Hematopoietic multipotent progenitor cell (in vitro differentiated cells): ENCODE data around the gene FLNC. TPM values are rescaled to one million over a fixed set of nuclear protein-coding genes. Genes with fewer than 3 reads are reported as not detected.

Experiments
- DNase-seq, 3 donors: peaks; one replicate each; pipeline ENCODE4 v3.0.0-alpha.2; 2011 to 2015; ENCODE audit warnings: low read depth in 2 of 3, low spot score in 2 of 3
- total RNA-seq: library from RNA; depleted of rRNA; stranded (reverse); fragments of >200 nt; gene quantifications from one replicate; pipeline ENCODE4 v1.2.3, GENCODE V29; 2012

FLNC gene
- total RNA-seq, 1 donor: 0.27 TPM

DNA sequence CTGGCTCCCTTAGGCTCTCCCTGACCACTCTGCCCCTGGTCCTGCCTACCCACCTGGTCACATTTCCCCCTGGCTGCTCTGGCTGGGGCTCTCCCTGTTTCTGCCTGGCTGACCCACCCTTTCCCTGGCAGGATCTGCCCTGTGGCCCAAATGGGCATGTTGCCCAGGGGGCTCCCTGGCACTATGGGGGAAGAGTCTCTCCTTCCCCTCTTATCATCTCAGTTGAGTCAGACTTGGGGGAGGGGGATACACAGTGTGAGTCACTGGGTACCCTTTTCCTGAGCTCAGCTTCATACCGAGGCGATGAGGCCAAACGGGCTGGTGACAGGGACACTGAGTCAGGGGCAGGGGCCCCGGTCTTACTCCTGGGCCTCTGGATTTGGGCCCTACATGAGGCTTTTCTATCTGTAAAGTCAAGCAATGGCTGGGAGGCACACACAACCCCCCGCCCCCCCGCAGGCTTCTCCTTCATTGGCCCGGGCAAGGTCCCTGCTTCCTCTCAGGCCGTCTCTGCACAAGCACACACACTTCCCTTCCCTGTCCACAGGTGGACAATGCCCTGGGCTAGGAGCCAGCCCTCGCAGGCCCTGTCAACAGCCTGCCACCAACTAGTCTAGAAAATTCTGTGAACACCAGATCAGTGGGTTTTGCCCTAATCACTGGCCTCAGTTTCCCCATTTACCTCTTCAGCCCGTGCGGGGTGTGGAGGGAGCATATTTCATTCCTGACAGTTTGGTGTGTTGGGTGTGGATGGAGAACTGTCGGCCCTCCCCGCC, 627 bp upstream of the FLNC start:
- DNase-seq: no peak

DNA sequence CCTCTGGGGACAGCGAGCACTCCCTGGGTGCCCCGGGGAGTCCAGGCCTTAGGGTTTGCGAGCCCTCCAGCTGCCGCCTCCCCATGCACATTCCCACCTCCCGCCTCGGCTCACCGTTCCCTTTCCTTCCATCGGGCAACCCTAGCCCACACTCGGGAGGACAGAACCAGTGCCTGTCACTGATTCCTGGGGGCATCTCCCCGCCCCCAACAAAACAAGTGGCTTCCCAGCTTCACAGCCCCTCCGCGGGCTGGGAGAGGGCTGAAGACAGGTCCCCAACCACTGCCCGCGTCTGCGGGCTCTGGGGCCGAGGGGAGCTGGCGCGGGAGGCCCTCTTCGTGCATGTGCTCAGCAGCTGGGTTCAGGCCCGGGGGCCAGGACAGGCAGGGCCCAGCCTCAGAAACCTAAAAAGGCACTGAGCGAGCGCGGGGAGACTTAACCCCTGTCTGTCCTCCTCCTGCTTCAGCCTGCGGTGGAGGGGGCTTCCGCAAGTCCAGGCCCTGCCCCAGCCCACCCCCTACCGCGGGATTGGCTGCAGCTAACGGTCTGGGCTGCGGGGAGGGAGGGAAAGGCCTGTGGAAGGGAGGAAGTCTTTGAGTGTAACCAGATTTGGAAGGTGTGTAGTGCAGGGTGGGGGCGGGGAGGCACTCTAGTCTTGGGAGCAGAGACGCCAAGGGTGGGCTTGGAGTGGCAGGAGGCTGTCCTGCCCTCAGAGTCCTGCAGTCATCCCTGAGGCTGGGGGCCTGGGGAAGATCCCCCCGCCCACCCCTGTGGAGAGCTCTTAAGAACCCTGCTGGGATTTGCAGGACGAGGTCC, 1.2 kb downstream of the FLNC start:
- DNase-seq: peak in 1 of 3 donors; percentile 29

DNA sequence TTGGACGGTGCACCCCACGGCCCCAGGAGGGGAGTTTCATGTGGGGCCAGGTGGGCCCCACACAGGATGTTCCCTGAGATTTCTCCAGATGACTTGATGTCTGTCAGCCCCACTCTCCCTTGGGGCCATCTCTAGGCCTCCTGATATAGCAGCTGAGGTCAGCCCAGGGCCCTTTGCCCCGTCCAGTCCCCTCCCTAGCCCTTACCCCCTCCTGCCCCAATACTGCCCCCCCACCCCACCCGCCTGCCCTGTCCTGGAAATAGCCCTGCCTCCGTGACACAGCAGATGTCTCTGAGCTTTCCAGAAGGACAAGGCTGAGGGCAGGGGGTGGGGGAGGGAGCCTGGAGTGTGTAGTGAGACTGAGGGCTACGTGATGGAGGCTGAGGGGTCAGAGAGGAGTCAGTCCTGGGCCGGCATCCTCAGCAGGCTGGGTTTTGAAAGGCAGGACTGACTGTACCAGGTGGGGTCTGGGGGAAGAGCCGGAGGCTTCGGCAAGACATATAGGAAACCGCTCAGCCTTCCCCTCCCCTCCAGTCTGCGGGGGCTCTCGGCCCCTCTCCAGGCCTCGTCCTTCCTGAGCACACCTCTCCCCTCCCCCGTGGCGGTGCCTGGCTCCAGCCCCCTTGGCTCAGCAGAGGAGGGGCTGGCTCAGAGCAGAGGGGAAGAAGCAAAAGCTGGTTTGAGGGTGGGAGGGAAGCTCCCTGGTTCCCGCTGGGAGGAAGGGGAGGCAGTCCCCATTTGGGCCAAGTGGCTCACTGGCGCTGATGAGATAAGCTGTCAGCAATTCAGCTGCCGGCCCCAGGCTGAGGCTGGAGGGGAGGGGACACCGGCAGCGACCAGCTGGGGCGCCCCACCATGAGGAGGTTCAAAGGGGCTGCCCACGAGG, 2.0 kb downstream of the FLNC start:
- DNase-seq: peak in 1 of 3 donors; percentile 10

DNA sequence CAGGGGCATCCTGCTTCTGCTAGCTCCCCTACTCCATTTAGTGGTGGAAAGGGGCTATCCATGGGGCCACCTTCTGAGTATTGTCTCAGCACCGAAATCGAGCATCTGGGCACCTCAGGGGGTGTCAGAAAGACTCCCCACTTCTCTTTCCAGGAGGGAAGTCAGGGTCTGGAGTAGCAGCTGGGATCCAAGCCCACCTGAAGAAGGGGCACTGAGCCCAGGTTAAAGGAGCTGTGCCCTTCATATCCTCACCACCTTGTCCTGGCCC, 2.6 kb downstream of the FLNC start:
- DNase-seq: no peak

DNA sequence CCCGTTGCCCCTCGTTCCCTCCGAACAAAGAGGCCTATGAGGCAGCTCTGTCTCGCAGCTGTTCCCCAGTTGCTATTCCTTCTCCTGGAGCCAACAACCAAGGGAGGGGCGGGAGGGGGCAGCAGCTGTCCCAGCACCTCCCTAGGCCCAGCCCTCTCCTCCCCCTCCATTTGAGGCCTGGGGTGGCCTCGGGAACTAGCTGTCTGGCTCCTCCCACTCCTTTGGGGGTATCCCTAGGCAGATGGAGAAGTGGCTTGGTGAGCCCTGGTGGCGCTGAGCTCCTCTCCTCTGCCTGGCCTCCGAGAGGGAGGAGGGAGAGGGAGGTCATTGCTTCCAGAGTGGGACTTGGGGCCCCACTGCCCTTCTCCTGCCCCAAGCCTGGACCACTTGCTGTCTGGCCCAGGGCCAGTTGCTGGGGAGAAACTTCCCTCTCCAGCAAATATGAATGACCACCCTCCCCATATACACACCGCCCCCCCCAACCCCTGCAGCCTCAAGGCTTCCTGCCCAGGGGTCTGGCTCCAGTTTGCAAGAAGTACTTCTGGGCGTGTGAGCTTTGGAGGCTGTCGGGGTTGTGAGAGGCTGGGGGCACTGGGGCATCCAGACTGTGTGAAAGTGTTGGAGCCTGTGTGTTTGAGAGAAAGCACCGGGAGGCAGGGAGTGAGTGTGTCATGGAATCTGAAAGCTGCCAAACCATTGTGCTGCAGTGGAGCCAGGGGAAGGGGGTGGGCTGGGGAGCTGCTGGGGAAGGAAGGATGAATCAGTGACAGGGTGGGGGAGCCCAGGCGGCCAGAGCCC, 3.1 kb downstream of the FLNC start:
- peak in 1 of 3 donors; percentile 56 for DNase-seq

DNA sequence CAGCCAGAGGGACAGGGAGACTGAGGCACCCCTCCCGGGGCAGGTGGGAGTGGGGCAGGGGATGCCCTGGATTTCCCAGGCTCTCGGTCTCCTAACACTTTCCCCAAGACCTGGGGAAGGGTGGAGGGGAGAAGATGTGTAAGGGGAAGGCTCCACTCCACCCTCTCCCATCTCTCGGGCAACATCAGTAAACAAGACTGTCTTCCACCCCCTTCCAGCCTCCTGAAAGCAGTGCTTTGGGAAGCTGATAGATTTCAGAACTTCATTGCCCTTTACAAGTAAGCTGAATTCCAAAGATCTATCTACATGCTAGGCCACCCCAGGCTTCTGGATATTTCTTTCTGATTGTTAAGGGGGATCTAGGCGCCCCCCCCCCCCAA, 3.7 kb downstream of the FLNC start:
- no peak for DNase-seq

DNA sequence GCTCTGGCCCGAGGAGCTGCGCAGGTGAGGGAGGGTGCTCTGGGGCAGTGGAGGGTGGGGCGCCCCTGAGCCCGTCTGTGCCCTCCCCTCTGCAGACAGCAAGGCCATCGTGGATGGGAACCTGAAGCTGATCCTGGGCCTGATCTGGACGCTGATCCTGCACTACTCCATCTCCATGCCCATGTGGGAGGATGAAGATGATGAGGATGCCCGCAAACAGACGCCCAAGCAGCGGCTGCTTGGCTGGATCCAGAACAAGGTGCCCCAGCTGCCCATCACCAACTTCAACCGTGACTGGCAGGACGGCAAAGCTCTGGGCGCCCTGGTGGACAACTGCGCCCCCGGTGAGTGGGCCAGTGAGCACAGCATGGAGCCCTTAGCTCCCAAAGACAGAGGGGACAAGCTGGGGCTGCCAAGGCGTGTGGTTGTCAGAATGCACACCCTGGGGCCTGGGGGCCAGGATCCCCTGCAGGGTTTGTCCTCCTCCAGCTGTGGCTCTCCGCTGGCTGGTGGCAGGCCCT, 5.1 kb downstream of the FLNC start:
- DNase-seq: no peak

DNA sequence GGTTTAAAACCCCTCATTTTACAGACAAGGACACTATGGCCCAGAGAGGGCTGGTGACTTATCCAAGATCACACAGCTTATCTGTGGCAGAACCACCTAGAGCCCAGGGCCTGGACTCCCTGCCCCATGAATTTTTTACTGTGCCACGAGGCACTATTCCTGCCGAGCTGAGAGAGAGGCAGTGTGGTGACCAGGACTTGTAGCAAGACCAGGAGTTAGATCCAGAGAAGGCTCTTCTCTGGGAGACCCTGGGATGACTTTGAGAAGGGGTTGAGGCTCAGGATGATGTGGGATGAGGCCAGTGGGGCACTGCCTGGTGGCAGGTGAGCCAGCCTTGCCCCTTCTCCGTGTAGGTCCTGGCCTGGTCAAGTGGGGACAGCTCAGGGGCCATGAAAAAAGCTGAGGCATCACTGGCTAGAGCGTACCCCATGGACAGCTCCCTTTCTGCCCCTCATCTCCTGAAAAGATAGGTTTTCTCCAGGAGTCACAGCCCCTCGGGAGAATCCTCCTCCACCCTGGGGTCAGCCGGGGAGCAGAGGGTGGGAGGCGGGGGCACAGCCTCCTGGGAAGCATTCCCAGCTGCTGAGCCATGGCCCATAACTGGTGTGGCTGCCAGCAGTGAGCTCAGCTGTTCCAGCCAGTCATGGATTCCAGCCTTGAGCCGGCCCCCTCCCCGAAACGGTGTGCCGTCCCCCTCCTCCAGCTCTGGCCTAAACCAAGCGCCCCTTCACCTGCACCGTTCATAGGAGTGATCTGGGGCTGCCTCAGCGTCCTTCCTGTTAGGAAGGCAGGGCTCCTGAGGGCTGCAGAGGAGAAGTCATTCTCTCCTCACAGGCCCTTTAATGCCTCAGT, 5.8 kb downstream of the FLNC start:
- DNase-seq: no peak

DNA sequence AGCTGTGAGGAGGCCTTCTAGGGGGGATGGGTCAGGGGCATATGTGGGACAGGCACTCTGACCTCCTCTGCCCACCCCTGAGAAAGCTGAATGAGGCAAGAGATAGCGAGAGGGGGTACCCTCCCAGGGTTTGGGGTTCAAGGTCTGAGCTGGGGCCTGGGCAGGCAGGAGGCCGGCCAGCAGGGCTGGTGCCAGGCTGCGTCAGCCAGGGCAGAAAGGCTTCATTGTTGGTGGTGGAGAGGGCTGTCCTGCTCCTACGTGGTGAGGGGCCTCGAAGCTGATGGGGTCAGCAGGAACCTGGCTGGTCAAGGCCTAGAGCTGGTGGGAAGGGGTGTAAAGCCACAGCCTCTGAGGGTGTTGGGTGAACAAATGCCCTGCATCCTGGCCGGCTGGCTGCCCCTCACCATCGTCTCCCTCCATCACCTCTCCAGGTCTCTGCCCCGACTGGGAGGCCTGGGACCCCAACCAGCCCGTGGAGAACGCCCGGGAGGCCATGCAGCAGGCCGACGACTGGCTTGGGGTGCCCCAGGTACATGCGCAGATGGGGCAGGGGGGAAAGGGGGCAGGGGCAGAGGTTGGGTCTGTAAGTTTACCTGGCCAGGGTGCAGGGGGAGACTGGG, 6.6 kb downstream of the FLNC start:
- no peak for DNase-seq

DNA sequence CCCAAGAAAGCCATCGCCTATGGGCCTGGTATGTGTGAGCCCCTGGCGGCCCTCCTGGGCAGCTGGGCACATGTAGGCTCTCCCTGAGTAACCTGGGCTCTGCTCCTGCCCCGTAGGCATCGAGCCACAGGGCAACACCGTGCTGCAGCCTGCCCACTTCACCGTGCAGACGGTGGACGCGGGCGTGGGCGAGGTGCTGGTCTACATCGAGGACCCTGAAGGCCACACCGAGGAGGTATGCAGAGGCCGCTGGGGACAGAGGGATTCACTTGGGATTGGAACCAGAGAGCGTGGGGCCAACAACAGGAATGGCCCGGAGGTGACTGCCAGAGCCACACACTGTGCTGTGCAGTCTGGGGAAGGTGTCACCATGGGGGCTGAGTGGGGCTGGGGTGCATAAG, 7.3 kb downstream of the FLNC start:
- no peak for DNase-seq

DNA sequence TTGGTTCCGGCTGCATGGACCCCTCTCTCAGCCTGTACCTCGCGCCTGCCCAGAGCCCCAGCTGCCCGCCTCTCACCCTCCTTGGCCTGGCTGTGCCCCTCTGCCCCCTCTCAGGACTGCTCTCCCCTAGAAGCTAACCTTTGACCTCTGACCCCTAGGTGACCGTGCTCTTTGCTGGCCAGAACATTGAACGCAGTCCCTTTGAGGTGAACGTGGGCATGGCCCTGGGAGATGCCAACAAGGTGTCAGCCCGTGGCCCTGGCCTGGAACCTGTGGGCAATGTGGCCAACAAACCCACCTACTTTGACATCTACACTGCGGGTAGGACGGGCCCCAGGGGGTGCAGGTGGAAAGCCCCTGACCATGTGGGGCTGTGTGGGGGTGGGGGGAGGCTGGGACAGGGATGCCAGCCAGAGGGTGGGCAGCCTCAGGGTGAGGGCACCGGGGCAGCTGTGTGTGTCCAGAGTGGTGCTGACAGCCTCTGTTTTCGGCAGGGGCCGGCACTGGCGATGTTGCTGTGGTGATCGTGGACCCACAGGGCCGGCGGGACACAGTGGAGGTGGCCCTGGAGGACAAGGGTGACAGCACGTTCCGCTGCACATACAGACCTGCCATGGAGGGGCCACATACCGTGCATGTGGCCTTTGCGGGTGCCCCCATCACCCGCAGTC, 8.0 kb downstream of the FLNC start:
- DNase-seq: no peak

DNA sequence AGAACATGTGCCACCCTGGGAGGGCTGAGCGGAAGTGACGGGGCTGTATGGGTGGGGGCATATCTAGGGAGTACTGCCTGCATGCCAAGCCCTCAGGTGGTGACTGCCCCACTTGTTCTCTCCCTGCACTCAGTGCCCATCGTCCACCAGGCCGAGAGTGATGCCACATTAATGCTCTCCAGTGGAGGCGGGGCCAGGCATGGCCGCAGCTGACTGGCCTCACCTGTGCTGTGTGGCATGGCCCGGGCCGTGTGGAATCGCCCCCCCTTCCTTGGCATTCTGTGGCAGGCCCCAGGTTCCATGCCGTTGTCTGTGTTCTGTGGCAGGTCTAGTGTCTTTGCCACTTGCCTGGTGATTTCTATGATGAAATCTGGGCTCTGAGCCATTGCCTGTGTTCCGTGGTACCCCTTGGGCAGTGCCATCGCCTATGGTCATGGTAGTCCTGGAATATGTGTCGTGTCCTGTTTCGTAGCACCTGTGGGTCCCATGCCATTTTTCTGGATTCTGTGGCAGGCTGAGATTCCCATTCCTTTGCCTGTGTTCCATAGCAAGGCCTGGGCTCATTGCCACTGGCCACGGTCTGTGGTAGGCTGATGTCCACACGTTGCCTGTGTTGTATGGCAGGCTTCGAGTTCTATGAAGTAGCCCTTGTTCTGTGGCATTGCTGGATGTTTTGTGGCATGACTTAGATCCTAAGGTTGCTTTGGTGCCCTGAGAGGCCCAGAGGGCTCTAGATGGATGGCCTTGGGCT, 8.9 kb downstream of the FLNC start:
- no peak for DNase-seq

DNA sequence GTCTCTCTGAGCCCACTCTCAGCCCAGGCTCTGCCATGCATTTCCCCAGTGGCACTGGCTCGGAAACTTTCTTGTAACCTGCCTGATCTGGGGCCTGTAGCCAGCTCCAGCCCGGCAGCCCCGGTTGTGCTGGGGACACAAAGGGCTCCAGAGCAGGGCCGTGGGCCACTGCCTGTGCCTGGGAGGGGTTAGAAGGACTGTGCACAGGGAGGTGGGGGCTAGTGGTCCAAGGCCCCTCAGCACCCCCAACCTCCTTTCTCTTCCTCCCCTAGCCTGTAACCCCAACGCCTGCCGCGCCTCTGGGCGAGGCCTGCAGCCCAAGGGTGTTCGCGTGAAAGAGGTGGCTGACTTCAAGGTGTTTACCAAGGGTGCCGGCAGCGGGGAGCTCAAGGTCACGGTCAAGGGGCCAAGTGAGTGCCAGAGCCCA, 9.6 kb downstream of the FLNC start:
- DNase-seq: no peak

DNA sequence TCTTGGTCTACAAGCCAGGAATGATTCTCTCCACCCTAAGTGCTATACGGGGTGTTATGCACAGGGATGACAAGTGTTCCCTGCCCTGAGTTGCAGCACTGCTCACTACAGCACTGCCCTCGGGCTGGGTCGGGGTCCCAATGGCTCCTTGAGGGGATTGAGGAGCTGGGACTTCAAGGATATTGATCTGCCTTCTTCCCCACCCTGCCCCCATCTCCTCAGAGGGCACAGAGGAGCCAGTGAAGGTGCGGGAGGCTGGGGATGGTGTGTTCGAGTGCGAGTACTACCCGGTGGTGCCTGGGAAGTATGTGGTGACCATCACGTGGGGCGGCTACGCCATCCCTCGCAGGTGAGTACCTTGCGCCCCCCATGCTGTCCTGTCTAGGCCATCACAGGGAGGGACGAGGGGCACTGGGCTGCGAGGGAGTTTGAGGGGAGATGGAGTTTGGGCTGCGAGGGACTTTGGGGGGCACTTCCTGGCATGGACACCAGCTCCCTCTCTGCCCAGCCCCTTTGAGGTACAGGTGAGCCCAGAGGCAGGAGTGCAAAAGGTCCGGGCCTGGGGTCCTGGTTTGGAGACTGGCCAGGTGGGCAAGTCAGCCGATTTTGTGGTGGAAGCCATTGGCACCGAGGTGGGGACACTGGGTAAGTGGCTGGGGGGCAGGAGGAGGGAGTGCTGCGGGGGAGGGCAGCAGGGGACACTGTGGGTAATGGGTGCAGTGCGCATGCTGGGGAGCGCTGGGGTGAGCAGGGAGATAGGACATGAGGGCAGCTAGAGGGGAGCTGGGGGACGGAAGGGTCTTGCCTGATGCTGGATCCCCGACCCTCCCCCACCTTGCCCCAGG, 10.3 kb downstream of the FLNC start:
- no peak for DNase-seq

DNA sequence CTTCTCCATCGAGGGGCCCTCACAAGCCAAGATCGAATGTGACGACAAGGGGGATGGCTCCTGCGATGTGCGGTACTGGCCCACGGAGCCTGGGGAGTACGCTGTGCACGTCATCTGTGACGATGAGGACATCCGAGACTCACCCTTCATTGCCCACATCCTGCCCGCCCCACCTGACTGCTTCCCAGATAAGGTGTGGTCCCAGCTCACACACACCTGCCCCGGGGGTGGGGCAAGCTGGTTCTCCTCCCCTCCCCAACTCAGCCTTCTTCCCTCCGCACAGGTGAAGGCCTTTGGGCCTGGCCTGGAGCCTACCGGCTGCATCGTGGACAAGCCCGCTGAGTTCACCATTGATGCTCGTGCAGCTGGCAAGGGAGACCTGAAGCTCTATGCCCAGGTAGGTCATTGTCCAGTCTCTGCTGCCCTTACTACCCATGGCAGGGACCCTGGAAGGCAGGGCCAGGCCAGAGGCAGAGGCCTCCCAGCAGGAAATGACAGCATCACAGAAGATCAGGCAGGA, 11.0 kb downstream of the FLNC start:
- DNase-seq: no peak

DNA sequence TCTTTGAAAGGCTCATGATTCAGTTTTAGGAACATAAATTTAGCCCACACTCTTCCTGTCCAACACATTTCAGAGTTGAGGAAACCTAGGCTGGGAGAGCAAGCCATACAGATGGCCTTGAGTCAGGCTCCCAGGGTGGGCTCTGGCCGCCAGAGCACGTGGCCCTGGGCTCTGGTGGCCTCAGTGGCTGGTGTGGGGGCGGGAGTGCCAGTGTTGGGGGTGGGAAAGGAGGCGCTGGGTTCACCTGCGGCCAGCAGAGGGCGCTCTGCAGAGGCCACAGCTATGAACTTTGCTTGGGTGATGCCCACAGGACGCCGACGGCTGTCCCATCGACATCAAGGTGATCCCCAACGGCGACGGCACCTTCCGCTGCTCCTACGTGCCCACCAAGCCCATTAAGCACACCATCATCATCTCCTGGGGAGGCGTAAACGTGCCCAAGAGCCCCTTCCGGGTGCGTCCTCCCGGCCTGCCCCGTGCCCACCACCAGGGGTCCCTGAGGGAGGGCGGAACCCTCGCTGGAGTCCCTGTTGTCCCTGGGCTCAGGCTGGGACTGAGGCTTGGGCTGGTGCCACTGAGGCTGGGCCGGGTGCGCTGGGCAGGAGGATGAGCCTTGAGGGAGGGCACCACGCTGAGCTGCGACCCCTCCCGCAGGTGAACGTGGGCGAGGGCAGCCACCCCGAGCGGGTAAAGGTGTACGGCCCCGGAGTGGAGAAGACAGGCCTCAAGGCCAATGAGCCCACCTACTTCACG, 11.9 kb downstream of the FLNC start:
- peak; percentile 47 to 67 (median 66) for DNase-seq
